Subcutaneous abdominal adipose tissue (tissue), 5 donors: ENCODE results near the gene PACRG.

Experiments
- H3K27ac ChIP-seq: one replicate; pipeline ENCODE4 v1.7.0; 2013; ENCODE audit warnings: low read depth, mild to moderate bottlenecking, inconsistent platforms, low read length, moderate library complexity
- H3K27me3 ChIP-seq, 5 donors: one replicate each; pipeline ENCODE4 v1.7.0; 2013; ENCODE audit warnings: low read length in 5 of 5, inconsistent platforms in 1 of 5; ENCODE audit not compliant: control insufficient read depth in 5 of 5, insufficient read depth in 4 of 5
- H3K36me3 ChIP-seq, 5 donors: one replicate each; pipeline ENCODE4 v1.7.0; 2013; ENCODE audit warnings: low read length in 5 of 5; ENCODE audit not compliant: control insufficient read depth in 5 of 5, insufficient read depth in 5 of 5
- H3K4me1 ChIP-seq, 5 donors: one replicate each; pipeline ENCODE4 v1.7.0; 2013; ENCODE audit warnings: low read length in 5 of 5, mild to moderate bottlenecking in 3 of 5, moderate library complexity in 1 of 5; ENCODE audit not compliant: control insufficient read depth in 5 of 5, insufficient read depth in 5 of 5
- H3K4me3 ChIP-seq, 5 donors: one replicate each; pipeline ENCODE4 v1.7.0; 2013; ENCODE audit warnings: low read length in 5 of 5, low read depth in 1 of 5
- H3K9ac ChIP-seq, 5 donors: one replicate each; pipeline ENCODE4 v1.7.0; 2013; ENCODE audit warnings: low read length in 5 of 5, mild to moderate bottlenecking in 4 of 5, moderate library complexity in 3 of 5
- H3K9me3 ChIP-seq, 5 donors: one replicate each; pipeline ENCODE4 v1.7.0; 2013; ENCODE audit warnings: low read length in 5 of 5; ENCODE audit not compliant: control insufficient read depth in 5 of 5
- donor health status: healthy.
- donor health status: healthy.
- donor health status: healthy.
- donor health status: healthy.
- donor health status: healthy.

The PACRG gene

GRCh38 chr6:163087981-163088380 is 360.2 kb downstream of the PACRG start:
- Histone ChIP-seq H3K27me3 (no peaks in the 10 kb centered on the region), H3K4me3 (no peak overlapping the region)

GRCh38 chr6:163092876-163093275 is 365.1 kb downstream of the PACRG start:
- H3K9ac ChIP-seq: no peak overlapping the region
- H3K9me3 ChIP-seq: no peaks in the 10 kb centered on the region
- H3K4me3 ChIP-seq: no peak overlapping the region
- no peaks in the 10 kb centered on the region for H3K4me1 ChIP-seq
- no peak overlapping the region for H3K27ac ChIP-seq
- no peaks in the 10 kb centered on the region for H3K36me3 ChIP-seq
- H3K27me3 ChIP-seq: no peaks in the 10 kb centered on the region

More at GRCh38 chr6:163087981-163088380, 360.2 kb downstream of the PACRG start:
- no peaks in the 10 kb centered on the region for H3K36me3 ChIP-seq
- no peak overlapping the region for H3K9ac ChIP-seq
- no peaks in the 10 kb centered on the region for H3K4me1 ChIP-seq
- no peaks in the 10 kb centered on the region for H3K9me3 ChIP-seq
- no peak overlapping the region for H3K27ac ChIP-seq

GRCh38 chr6:163094881-163095280 is 367.1 kb downstream of the PACRG start:
- no peaks in the 10 kb centered on the region for H3K36me3 ChIP-seq
- no peak overlapping the region for H3K9ac ChIP-seq
- peaks cover 0 to 3% (median 0%) of the 10 kb centered on the region in 5 donors for H3K4me1 ChIP-seq
- no peaks in the 10 kb centered on the region for H3K9me3 ChIP-seq
- H3K27ac ChIP-seq: no peak overlapping the region
- H3K4me3 ChIP-seq: no peak overlapping the region
- H3K27me3 ChIP-seq: peaks cover 0 to 2% (median 0%) of the 10 kb centered on the region in 5 donors

DNA sequence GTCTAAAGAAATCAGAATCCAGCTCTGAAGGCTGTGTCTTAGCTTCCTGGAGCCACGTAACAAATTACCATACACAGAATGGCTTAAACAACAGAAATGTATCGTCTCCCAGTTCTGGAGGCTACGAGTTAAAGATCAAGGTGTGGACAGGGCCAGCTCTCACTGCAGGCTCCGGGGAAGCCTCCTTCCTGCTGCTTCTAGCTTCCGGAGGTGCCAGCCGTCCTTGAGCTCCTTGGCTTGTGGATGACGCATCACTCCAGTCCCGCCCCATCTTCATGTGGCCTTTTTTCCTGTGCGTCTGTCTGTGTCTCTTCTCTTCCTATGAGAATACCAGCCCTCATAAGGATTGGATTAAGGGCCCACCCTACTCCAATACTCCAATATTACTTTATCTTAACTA is 367.6 kb downstream of the PACRG start:
- Histone ChIP-seq H3K9me3 (no peaks in the 10 kb centered on the region), H3K4me1 (peaks cover 0 to 3% (median 0%) of the 10 kb centered on the region in 5 donors), H3K4me3 (no peak overlapping the region), H3K9ac (no peak overlapping the region), H3K27me3 (peaks cover 0 to 2% (median 0%) of the 10 kb centered on the region in 5 donors), H3K36me3 (no peaks in the 10 kb centered on the region), H3K27ac (no peak overlapping the region)

DNA sequence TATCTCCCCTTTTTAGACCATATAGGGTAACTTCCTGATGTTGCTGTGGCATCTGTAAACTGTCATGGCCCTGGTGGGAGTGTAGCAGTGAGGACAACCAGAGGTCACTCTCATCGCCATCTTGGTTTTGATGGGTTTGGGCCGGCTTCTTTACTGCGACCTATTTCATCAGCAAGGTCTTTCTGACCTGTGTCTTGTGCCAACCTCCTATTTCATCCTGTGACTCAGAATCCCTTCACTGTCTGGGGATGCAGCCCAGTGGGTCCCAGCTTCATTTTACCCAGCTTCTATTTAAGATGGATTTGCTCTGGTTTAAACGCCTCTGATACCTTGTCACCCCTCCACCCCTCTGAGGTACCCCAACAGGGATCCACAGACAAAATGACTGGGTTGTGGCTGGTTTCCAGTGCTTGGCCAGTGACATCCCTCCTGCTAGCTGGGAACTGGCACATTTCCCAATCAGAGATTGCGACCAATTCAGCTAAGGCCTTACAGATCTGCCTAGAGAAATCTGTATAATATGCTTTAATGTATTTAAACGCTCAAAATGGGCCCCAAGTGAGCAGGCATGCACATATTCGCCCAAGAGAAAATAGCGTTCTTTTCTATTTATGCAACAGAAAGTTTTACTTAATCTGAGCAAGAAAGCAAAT is 371.2 kb downstream of the PACRG start:
- Histone ChIP-seq H3K4me3 (no peak overlapping the region), H3K9ac (no peak overlapping the region), H3K36me3 (no peaks in the 10 kb centered on the region), H3K27ac (no peak overlapping the region), H3K4me1 (peaks cover 0 to 3% (median 0%) of the 10 kb centered on the region in 5 donors), H3K9me3 (no peaks in the 10 kb centered on the region), H3K27me3 (peaks cover 0 to 2% (median 0%) of the 10 kb centered on the region in 5 donors)

DNA sequence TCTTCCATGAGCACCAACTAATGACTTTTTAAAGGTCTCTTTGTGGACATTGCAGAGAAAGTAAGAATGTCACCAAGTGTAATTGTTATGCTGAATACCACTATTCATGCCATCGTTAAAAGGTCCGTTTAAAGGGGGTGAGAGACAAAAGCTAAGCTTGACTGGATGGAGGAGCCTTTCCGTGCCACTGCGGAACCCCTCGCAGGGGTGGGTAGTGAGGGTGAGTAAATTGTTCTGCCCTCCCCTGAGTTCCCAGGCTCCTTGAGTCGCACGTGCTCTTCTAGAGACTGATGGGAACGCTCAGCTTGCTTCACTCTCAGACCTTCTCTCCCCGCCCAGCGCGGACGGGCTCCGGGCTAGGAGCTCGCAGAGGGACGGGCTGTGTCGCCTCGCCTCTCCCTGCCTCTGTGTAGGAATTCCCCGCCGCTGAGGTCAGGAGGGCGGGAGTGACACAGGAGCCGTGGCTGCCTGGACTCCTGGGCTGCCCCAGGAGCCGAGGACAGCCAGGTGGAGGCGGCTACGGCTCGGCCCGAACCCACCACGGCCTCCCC is 371.9 kb downstream of the PACRG start:
- H3K4me1 ChIP-seq: peaks cover 0 to 3% (median 0%) of the 10 kb centered on the region in 5 donors
- peak overlapping the region in 1 of 5 donors; percentile 75 for H3K9ac ChIP-seq
- no peak overlapping the region for H3K27ac ChIP-seq
- no peaks in the 10 kb centered on the region for H3K9me3 ChIP-seq
- no peak overlapping the region for H3K4me3 ChIP-seq
- H3K27me3 ChIP-seq: peaks cover 0 to 2% (median 0%) of the 10 kb centered on the region in 5 donors
- no peaks in the 10 kb centered on the region for H3K36me3 ChIP-seq

DNA sequence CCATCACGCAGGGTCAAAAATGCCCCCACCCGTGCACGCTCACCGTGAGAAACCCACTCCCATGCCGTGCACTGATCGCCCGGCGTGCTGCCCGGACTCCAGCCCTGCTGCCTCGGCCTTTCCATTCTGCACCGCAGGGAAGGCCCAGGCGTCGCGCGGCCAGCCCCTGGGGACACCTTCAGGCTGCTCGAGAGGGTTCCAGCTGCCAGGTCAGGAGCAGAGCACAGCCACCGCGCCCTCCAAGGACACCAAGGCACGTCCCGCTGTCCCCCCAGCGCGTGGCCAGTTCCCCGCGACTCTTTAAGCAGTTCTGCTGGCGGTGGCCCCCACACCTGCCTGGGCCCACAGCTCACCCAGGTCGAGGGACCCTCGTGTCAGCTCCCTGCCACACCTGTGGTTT is 372.5 kb downstream of the PACRG start:
- H3K4me1 ChIP-seq: peaks cover 0 to 3% (median 0%) of the 10 kb centered on the region in 5 donors
- peaks cover 0 to 2% (median 0%) of the 10 kb centered on the region in 5 donors for H3K27me3 ChIP-seq
- H3K4me3 ChIP-seq: no peak overlapping the region
- H3K9me3 ChIP-seq: no peaks in the 10 kb centered on the region
- H3K9ac ChIP-seq: no peak overlapping the region
- no peak overlapping the region for H3K27ac ChIP-seq
- no peaks in the 10 kb centered on the region for H3K36me3 ChIP-seq

DNA sequence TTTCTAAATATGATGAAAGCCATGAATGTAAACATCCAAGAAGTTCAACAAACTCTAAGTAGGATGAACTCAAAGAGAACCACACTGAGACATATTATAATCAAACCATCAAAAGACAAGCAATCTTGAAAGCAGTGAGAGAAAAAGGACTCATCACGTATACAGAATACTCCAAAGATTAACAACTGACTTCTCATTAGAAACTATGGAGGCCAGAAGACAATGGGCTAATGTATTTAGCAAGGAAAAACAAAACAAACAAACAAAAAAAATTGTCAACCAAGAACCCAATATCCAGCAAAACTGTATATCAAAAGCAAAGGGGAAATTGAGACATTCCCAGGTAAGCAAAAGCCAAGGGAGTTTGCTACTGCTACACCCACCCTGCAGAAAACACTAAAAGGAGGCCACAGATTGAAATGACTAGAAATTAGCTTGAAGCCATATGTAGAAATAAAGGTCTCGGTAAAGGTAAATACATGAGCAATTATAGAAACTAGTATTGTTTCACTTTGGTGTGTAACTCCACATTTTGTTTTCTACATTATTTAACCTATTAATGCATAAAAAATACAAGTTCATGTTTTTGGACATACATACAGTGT is 385.7 kb downstream of the PACRG start:
- H3K4me1 ChIP-seq: no peaks in the 10 kb centered on the region
- no peak overlapping the region for H3K9ac ChIP-seq
- H3K36me3 ChIP-seq: no peaks in the 10 kb centered on the region
- H3K9me3 ChIP-seq: peaks cover 7 to 21% (median 13%) of the 10 kb centered on the region in 5 donors
- H3K27me3 ChIP-seq: no peaks in the 10 kb centered on the region
- H3K27ac ChIP-seq: no peak overlapping the region
- no peak overlapping the region for H3K4me3 ChIP-seq

DNA sequence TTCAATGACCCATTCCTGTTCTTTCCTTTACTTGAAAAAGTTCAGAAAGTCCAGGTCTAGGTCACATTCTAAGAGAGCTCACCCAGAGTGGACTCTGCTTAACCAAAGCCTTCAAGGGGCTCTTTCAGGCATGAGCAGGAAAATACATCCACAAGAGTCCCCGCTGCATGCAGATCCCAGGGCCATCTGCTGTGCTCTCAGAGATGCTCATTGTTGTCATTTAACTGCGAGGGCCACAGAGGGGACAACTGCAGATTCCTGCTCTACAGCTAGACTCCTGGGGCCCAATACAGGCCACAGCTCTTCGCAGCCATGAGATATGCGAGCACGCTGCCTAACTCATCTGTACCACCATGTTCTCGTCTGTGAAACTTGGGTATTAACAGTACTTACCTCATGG is 391.2 kb downstream of the PACRG start:
- H3K27ac ChIP-seq: no peak overlapping the region
- H3K27me3 ChIP-seq: no peaks in the 10 kb centered on the region
- no peak overlapping the region for H3K4me3 ChIP-seq
- H3K36me3 ChIP-seq: no peaks in the 10 kb centered on the region
- peaks cover 0 to 3% (median 0%) of the 10 kb centered on the region in 5 donors for H3K9me3 ChIP-seq
- no peaks in the 10 kb centered on the region for H3K4me1 ChIP-seq
- no peak overlapping the region for H3K9ac ChIP-seq

DNA sequence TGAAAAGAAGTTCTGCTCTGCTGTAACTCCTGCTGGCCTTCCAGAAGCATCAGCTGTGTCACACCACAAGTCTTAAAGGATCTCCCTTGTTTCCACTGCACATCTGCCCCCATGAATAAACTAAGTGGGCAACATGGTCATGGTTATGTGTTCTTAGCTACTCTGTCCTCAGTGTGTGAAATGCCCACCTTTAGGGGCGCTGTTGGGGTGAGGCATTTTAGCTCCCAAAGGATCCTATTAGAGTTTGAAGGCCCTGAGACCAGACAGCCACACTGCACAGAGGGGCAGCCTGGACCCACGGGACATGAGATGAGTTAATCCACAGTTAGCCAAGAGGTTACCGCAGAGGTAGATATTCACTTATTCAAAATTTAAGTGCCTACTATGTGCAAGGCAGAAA is 392.4 kb downstream of the PACRG start:
- Histone ChIP-seq H3K9me3 (no peaks in the 10 kb centered on the region), H3K9ac (no peak overlapping the region), H3K27me3 (no peaks in the 10 kb centered on the region), H3K36me3 (no peaks in the 10 kb centered on the region), H3K4me3 (no peak overlapping the region), H3K4me1 (no peaks in the 10 kb centered on the region), H3K27ac (no peak overlapping the region)
